ENCODE data around the gene CAMK1G. TPM values are rescaled to one million over a fixed set of nuclear protein-coding genes. Genes with fewer than 3 reads are reported as not detected.

Gene CAMK1G
- total RNA-seq, 1 donor from 2014 or later = not detected

- no peak overlapping the region for H3K4me3 ChIP-seq
- no peak for DNase-seq
- H3K4me1 ChIP-seq = peaks cover 95% of the 10 kb centered on the region
- intact Hi-C loops (cut with micrococcal nuclease) = no loop called here
- H3K27me3 ChIP-seq (ENCODE audit: low read depth) = no peaks in the 10 kb centered on the region
- no peaks in the 10 kb centered on the region for H3K9me3 ChIP-seq (replicated peaks)
- TF ChIP-seq CTCF (IDR thresholded peaks at IDR 0.05; ENCODE audit: borderline replicate concordance) = no peak
- peak overlapping the region; percentile 90 for H3K27ac ChIP-seq (replicated peaks)
- no peaks in the 10 kb centered on the region for H3K36me3 ChIP-seq
Measured at GRCh38 chr1:209648931-209649776, 65.6 kb downstream of the CAMK1G start.

GRCh38 chr1:209650454-209650853, 66.9 kb downstream of the CAMK1G start:
- no peak for TF ChIP-seq CTCF (IDR thresholded peaks at IDR 0.05; ENCODE audit: borderline replicate concordance)
- Histone ChIP-seq H3K4me3 (no peak overlapping the region), H3K27me3 (ENCODE audit: low read depth) (no peaks in the 10 kb centered on the region), H3K27ac (replicated peaks) (peak overlapping the region; percentile 90), H3K36me3 (no peaks in the 10 kb centered on the region), H3K4me1 (peaks cover 86% of the 10 kb centered on the region), H3K9me3 (replicated peaks) (no peaks in the 10 kb centered on the region)
- DNase-seq = no peak
- intact Hi-C loops (cut with micrococcal nuclease) = no loop called here

GRCh38 chr1:209651138-209651587, 67.6 kb downstream of the CAMK1G start:
- no peak overlapping the region for H3K4me3 ChIP-seq
- intact Hi-C loops (cut with micrococcal nuclease) = no loop called here
- peaks cover 79% of the 10 kb centered on the region for H3K4me1 ChIP-seq
- no peaks in the 10 kb centered on the region for H3K9me3 ChIP-seq (replicated peaks)
- H3K36me3 ChIP-seq = no peaks in the 10 kb centered on the region
- H3K27ac ChIP-seq (replicated peaks) = peak overlapping the region; percentile 90
- no peak for TF ChIP-seq CTCF (IDR thresholded peaks at IDR 0.05; ENCODE audit: borderline replicate concordance)
- DNase-seq = peak; percentile 68
- no peaks in the 10 kb centered on the region for H3K27me3 ChIP-seq (ENCODE audit: low read depth)

- Histone ChIP-seq H3K27ac (replicated peaks) (peak within 1 kb of the TSS; percentile 90), H3K4me1 (peaks cover 68% of the 10 kb centered on the region), H3K4me3 (no peak within 1 kb of the TSS), H3K27me3 (ENCODE audit: low read depth) (no peaks in the 10 kb centered on the region), H3K36me3 (no peaks in the 10 kb centered on the region), H3K9me3 (replicated peaks) (no peaks in the 10 kb centered on the region)
- DNase-seq = no peak
- intact Hi-C loops (cut with micrococcal nuclease) = no loop called here
- no peak for TF ChIP-seq CTCF (IDR thresholded peaks at IDR 0.05; ENCODE audit: borderline replicate concordance)
Measured at GRCh38 chr1:209652121-209652735, 68.7 kb downstream of the CAMK1G start, which contains the start of gene LAMB3. Gene LAMB3 (minus strand): TSS chr1:209652425. CDS start chr1:209650944, 1,481 bp downstream.

- Histone ChIP-seq H3K4me3 (no peak overlapping the region), H3K9me3 (replicated peaks) (no peaks in the 10 kb centered on the region), H3K27ac (replicated peaks) (peak overlapping the region; percentile 52), H3K36me3 (no peaks in the 10 kb centered on the region), H3K4me1 (peaks cover 61% of the 10 kb centered on the region), H3K27me3 (ENCODE audit: low read depth) (peaks cover 5% of the 10 kb centered on the region)
- no peak for TF ChIP-seq CTCF (IDR thresholded peaks at IDR 0.05; ENCODE audit: borderline replicate concordance)
- intact Hi-C loops (cut with micrococcal nuclease) = no loop called here
- DNase-seq = peak; percentile 77
Measured at GRCh38 chr1:209652873-209653401, 69.4 kb downstream of the CAMK1G start.

Data from left ventricle myocardium inferior (tissue), 1 donor.